GM19468 (cell line): ENCODE results near the gene SKIC3.

Experiments used
- ATAC-seq: cut with Tn5 transposase; IDR thresholded peaks from one replicate; pipeline ENCODE4 v1.9.1; 2021; ENCODE audit warnings: mild to moderate bottlenecking, moderate library complexity, moderate number of reproducible peaks; ENCODE audit not compliant: unreplicated experiment; ENCODE audit errors: extremely low read depth

Gene SKIC3

DNA sequence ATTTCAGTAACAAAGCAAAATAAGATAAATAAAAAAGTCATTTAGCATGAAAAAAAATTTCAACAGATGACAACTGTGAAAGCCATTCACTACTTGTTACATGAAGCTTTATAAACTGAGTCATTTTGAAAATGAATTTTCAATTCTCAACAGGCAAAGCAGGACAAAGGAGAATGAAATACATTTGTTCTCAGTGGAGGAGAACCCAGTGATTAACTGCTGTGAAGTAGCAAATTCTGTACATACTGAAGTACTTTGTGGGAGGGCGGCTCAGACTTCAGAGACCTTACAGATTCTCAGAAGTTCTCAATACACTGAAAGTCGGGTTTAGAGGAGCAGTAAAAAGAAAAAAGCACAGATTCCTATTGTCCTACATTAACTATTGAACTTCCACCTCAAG is 21.7 kb downstream of the SKIC3 start:
- no peak for ATAC-seq

DNA sequence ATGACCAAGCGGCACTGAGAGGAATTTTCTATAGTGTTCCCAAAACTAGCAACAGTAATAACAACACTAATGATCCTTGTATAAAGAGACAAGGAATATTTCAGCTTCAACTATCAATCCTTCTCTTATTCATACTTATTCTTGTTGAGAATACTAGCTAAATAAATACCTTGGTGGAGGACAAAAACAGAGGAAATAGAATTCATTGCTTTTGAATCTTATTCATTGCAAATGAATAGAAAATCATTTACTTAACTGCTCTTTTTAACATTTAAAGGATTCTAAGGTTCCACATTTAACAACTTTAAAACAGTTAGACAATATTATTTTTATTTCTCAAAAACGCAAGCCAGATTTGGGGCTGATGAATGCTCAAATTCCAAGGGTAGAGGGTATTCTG is 22.4 kb downstream of the SKIC3 start:
- no peak for ATAC-seq

DNA sequence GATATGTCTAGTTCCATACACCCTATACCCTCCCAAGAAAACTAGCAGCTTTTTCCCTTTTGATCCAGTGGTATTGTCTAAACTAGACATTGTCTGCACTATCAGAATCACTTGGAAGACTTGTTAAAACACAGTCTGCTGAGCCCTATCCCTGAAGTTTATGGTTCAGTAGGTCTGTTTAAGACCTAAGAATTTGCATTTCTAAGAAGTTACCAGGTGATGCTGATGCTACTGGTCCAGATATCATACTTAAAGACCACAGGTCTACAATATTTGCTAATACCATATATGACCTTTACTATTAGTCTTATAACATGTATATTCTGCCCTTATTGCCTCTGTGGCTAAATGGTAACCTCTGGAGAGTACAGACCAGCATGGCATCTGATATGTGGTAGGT is 23.3 kb downstream of the SKIC3 start:
- ATAC-seq: no peak

DNA sequence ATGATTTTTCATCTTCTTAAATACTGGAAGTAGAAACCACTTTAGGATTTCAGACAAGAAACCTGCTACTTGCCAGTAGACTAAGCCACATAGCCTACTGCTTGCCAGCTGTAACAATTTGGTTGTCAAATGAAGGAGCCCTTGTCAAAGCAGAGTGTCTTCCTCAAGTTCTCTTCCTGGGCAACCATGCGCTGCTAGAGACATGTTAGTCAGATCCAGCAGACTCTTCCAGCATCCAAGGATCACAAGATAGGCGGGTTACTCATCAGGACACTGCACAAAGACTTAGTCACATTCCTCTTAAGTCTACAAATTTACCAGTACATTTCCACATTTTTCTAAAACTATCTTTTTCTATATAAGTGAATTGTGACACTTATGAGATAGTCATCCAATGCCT is 24.4 kb downstream of the SKIC3 start:
- no peak for ATAC-seq

DNA sequence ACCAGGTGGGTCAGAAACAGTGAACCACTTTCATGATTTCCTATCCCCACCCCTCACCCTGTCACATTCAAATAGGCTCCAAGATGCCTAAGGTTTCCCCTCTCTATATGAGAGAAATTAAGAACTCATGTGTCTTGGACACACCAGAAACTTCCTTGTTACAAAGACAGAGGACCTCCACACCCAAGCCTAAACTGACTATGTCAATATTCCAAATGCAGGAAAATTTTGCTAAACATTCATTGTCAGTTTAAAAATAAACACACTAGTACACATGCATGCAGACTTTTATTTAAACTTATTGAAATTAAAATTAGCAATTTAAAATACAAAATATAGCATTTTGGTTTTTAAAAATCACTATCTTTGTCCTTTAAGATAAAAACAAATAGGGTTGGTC is 26.2 kb downstream of the SKIC3 start:
- no peak for ATAC-seq

DNA sequence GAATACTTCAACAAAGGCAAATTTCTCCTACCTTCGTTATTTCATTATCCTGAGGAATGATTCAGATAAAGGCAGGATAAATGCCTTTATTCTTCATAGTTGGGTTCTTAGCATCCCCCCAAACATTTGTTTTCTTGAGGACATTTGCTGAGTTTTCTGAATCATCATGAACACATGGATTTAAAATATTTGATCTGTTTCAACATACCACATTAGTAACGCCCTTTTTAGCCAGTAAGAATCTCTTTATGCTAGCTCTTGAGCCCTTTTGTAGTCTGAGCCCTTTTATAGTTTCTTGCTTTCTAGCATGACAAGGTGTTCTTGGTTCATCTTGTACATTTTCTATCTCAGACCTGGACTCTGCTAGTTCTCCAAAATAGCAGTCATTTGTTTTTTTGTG is 27.9 kb downstream of the SKIC3 start:
- ATAC-seq: no peak

DNA sequence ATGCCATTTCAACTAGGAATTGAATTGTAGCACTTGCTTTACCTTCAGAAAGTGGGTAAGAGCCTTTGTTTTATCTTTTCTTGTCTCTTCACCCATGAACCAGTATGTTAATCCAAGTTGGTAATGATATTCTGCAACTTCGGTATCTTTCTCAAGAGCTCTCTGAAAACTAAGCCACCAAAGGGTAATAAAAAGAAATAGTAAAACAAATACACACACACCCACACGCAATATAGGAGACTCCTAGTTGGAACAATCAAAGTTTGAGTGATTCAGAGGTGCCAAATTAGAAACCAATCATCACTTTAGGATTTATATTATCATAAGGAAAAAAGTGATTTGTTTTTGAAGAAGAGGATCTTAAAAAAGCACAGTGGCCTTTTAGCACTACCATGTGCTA is 30.4 kb downstream of the SKIC3 start:
- ATAC-seq: no peak

DNA sequence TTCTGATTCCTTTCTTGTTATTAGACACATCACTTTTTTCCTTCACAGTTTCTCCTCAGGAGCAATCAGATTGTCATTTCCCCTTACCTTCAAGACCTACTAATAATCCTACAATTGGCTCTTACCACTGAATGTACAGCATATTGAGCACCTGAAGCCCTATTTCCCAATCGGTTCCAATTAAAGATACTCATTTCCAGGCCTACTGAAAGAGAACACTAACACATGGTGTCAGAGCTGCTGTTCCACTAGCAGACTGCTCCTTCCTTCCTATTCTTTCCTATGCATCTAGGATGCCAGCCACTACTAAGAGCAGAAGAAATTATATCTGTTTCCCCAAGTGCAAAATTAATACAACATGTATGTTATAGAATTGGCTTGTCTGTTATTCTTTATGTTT is 34.6 kb downstream of the SKIC3 start:
- ATAC-seq: no peak

DNA sequence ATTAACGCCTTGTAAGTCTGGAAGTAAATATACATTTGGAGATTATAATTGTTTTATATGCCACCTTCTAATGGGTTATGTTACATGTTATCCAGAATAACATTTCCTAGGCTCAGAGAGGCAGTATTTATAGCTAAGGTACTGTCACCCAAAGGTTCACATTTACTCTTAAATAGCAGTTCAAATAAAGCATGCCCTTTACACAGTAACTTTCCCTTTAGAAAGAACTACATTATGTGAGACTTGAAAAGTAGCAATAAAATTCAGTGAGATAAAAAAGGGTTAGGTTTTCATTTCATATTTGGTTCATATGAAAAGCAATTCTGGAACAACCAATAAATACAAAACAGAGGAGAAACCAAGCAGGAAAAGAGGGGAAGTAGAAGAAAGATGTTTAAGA is 35.1 kb downstream of the SKIC3 start:
- ATAC-seq: no peak

DNA sequence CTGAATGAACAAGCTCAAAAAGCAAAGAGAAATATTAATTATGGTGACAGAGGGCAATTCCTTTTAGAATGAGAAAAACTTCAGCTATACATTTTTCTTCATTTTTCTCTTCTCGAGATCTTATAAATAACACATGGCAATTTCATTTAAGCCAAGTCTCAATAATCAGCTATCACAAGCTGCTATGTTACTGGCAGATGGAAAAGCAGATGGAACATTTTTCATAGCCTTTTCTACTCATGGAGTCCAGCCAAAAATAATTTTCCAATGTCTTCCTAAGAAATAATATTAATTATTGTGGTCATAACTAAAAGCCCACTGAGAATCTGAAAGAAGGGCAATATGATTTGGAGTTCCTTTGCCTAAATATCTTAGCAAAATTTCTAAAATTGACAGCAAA is 35.6 kb downstream of the SKIC3 start:
- no peak for ATAC-seq

DNA sequence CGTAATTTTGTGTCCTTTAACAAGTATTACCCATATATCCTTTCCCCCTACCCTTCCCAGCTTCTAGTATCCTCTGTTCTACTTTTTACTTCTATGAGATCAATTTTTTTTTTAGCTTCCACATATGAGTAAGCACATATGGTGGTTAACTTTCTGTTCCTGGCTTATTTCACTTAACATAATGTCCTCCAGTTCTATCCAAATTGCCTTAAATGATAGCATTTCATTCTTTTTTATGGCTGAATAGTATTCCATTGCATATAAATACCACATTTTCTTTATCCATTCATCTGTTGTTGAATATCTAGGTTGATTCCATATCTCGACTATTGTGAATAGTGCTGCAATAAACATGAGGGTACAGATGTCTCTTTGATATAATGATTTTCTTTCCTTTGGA is 36.4 kb downstream of the SKIC3 start:
- ATAC-seq: no peak

DNA sequence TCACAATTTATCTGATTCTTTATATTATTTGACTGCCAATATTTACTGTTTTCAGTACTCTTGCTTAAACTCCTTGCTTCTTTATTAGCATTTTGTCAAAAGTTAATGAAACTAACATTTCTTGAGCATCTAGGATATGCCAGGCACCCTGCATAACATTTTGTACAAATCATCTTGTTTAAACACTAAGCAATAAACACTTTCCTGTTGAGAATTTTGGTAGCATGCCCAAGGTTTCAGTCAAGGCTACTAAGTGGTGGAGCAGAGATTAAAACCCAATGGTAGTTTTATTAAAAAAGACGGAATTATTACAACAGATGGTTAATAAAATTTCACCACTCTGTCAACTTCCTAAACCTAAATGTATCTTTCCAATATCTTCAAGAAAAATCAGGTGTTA is 43.2 kb downstream of the SKIC3 start:
- ATAC-seq: no peak

DNA sequence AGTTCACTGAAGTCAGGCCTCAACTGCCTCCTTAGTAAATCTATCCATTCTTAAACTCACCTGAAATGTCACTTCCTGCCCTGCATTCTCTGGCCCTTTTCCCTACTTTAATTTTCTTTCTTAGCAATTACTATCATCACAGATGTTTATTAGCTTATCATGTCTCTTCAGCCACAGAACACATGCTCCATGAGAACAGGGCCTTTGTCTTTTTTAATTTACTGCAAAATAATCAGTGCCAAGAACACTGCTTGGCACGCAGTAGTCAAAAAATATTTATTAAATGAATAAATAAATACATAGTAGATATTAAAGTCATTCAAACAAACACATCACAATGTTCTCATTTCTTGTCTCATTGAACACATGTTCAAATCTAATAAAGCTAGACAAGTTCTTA is 46.2 kb downstream of the SKIC3 start:
- ATAC-seq: no peak
